ENCODE results near the gene CFAP65. TPM values are rescaled to one million over a fixed set of nuclear protein-coding genes. Genes with fewer than 3 reads are reported as not detected.

The CFAP65 gene
- total and polyA plus RNA-seq, 2 of the 13 experiments (the other 11 are each of a cell fraction or from before 2014, with no cell fraction given), result 0.05 TPM; not detected in 1

DNA sequence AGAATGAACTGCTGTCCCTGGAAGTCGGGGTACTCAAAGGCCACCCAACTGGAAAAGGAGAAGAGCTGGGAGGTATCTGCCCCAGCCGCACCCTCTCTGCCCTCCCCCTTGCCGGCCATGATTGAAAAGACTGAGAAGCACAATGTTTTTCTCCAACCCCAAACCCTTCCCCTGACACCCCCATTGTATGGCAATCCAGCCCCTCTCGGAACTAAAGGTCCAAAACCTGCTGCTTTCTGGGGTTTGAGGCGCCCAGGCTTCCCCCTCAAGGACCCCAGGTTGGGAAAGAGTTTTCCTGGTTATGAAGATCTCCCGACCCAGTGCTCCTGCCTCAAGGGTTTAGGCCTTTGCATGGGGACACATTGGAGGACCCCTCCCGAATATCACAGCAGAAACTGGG, 49.1 kb downstream of the CFAP65 start (continued):
- TF ChIP-seq DPF2 (CRISPR knock-in tag; IDR thresholded peaks at IDR 0.05; ENCODE audit: borderline replicate concordance, low read depth) (no peak), DNMT1 (CRISPR knock-in tag; IDR thresholded peaks at IDR 0.05) (no peak)
- TF ChIP-seq, protein P1, sequence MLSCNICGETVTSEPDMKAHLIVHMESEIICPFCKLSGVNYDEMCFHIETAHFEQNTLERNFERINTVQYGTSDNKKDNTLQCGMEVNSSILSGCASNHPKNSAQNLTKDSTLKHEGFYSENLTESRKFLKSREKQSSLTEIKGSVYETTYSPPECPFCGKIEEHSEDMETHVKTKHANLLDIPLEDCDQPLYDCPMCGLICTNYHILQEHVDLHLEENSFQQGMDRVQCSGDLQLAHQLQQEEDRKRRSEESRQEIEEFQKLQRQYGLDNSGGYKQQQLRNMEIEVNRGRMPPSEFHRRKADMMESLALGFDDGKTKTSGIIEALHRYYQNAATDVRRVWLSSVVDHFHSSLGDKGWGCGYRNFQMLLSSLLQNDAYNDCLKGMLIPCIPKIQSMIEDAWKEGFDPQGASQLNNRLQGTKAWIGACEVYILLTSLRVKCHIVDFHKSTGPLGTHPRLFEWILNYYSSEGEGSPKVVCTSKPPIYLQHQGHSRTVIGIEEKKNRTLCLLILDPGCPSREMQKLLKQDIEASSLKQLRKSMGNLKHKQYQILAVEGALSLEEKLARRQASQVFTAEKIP (CRISPR knock-in tag; IDR thresholded peaks at IDR 0.05; ENCODE audit: borderline replicate concordance), result no peak

DNA sequence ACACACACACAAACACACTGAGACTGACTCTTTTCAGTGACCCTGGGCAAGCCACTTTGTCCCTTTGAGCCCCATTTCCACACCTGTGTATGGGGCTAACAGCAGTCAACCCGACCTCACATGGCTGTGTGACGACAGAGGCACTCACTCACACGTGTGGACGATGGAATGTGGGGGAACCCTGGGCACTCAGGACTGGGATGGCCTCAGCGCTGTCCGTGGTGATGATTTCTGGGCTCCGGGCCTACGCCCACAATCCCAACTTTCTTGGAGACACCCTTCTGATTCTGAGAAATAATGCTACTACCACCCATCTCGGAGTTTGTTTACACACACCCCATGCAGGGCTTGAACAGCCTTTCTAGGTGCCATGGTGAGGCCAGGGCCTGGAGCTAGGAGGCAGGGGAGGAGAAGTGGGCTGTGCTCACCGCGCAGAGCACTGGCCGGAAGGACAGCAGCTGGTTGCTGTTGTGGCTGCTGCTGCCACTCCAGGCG, 49.6 kb downstream of the CFAP65 start:
- H3K27ac ChIP-seq (ENCODE audit: extremely low read length, insufficient read depth, low read length), result no peak overlapping the region
- DNase-seq (ENCODE audit: low spot score) (no peak), ATAC-seq (peak; percentile 18; the same call in 1 of the 3 replicates), FAIRE-seq (peak; percentile 12)
- H3K4me3 ChIP-seq (replicated peaks in 1 of 3; ENCODE audit: insufficient read depth in 1 of 3, low read depth in 2 of 3, low read length in 3 of 3), result no peak overlapping the region
- no TSS peak for BruUV-seq (replicated peaks)
- peaks cover 21% of the 10 kb centered on the region; the same call in 1 of the 2 replicates for H4K20me1 ChIP-seq (ENCODE audit: insufficient read depth, low read length)
- no peaks in the 10 kb centered on the region for H3K36me3 ChIP-seq (replicated peaks in 1 of 2; ENCODE audit: control insufficient read depth in 1 of 2, insufficient read depth in 2 of 2, low read length in 2 of 2)
- H3K9ac ChIP-seq (ENCODE audit: insufficient read depth, low read depth, low read length), result no peak overlapping the region
- CTCF ChIA-PET (ENCODE audit: low intra/inter-chr PET ratio, low total read pairs), result interaction anchor here (1.2 kb wide), 1 partner anchor 12 kb away, joined by 3 read pairs; no protein-coding TSS in a partner anchor
- 6% methylated on average over 13 of the region's 13 CpGs for WGBS (ENCODE audit: low lambda C conversion rate)
- POLR2A ChIA-PET, result no interaction called here
- H3K79me2 ChIP-seq (ENCODE audit: insufficient read depth, low read length), result no peaks in the 10 kb centered on the region
- no peak overlapping the region for H3K4me2 ChIP-seq (ENCODE audit: low read depth, low read length)
- in situ Hi-C loops (cut with HindIII; ENCODE audit: extremely low pct_ligation_motif_present, low pct_unique_long_range_greater_than_20kb), result no loop called here
- peaks cover 43 to 94% of the 10 kb centered on the region in 2 experiments for H3K27me3 ChIP-seq (ENCODE audit: control insufficient read depth in 1 of 2, insufficient read depth in 2 of 2, low read length in 2 of 2)
- peaks cover 20% of the 10 kb centered on the region for H3K4me1 ChIP-seq (ENCODE audit: insufficient read depth, low read length)
- no peak overlapping the region for H2AFZ ChIP-seq (ENCODE audit: low read length)
- no peaks in the 10 kb centered on the region for H3K9me3 ChIP-seq (ENCODE audit: low read length)
- intact Hi-C loops (cut with micrococcal nuclease; ENCODE audit: unreplicated experiment), result no loop called here
- peak; percentile 73; the same call in 1 of the 2 replicates for TF ChIP-seq EZH2 (conservative IDR thresholded peaks at IDR 0.05; ENCODE audit: low read depth, low read length)
- no peak for TF ChIP-seq SOX6 (IDR thresholded peaks at IDR 0.05)
- TF ChIP-seq SOX6 (CRISPR knock-in tag; IDR thresholded peaks at IDR 0.05), result no peak
- no peak for TF ChIP-seq U2AF1 (optimal IDR thresholded peaks at IDR 0.05; ENCODE audit: low read depth, low read length)
- no peak for TF ChIP-seq KMT2B (CRISPR knock-in tag; IDR thresholded peaks at IDR 0.05)
- TF ChIP-seq SALL1 (CRISPR knock-in tag; IDR thresholded peaks at IDR 0.05), result peak; percentile 25; the same call in 1 of the 2 replicates
- peak; percentile 26; the same call in 1 of the 2 replicates for TF ChIP-seq CREB1 (IDR thresholded peaks at IDR 0.05)
- no peak for TF ChIP-seq CREB1 (CRISPR knock-in tag; IDR thresholded peaks at IDR 0.05)
- TF ChIP-seq ZKSCAN5 (CRISPR knock-in tag; IDR thresholded peaks at IDR 0.05), result 0 out of 2 replicates have a peak, but pooled peaks have one; percentile 28
- TF ChIP-seq HHEX (CRISPR knock-in tag; IDR thresholded peaks at IDR 0.05), result no peak
- TF ChIP-seq, protein P2, sequence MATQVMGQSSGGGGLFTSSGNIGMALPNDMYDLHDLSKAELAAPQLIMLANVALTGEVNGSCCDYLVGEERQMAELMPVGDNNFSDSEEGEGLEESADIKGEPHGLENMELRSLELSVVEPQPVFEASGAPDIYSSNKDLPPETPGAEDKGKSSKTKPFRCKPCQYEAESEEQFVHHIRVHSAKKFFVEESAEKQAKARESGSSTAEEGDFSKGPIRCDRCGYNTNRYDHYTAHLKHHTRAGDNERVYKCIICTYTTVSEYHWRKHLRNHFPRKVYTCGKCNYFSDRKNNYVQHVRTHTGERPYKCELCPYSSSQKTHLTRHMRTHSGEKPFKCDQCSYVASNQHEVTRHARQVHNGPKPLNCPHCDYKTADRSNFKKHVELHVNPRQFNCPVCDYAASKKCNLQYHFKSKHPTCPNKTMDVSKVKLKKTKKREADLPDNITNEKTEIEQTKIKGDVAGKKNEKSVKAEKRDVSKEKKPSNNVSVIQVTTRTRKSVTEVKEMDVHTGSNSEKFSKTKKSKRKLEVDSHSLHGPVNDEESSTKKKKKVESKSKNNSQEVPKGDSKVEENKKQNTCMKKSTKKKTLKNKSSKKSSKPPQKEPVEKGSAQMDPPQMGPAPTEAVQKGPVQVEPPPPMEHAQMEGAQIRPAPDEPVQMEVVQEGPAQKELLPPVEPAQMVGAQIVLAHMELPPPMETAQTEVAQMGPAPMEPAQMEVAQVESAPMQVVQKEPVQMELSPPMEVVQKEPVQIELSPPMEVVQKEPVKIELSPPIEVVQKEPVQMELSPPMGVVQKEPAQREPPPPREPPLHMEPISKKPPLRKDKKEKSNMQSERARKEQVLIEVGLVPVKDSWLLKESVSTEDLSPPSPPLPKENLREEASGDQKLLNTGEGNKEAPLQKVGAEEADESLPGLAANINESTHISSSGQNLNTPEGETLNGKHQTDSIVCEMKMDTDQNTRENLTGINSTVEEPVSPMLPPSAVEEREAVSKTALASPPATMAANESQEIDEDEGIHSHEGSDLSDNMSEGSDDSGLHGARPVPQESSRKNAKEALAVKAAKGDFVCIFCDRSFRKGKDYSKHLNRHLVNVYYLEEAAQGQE (IDR thresholded peaks at IDR 0.05; ENCODE audit: borderline replicate concordance in 1 of 2, low read depth in 1 of 2, low read length in 2 of 2), result peak; percentile 69 to 93
- no peak for TF ChIP-seq TBP (CRISPR knock-in tag; IDR thresholded peaks at IDR 0.05)
- no peak for TF ChIP-seq ZNF205 (CRISPR knock-in tag; IDR thresholded peaks at IDR 0.05)
- TF ChIP-seq HOXA7 (CRISPR knock-in tag; IDR thresholded peaks at IDR 0.05), result no peak
- TF ChIP-seq NAIF1 (CRISPR knock-in tag; IDR thresholded peaks at IDR 0.05; ENCODE audit: borderline replicate concordance), result no peak
- no peak for TF ChIP-seq ZNF331 (CRISPR knock-in tag; IDR thresholded peaks at IDR 0.05)
- no peak for TF ChIP-seq ZNF101 (CRISPR knock-in tag; IDR thresholded peaks at IDR 0.05; ENCODE audit: borderline replicate concordance, low read depth)
- TF ChIP-seq MEF2D (CRISPR knock-in tag; IDR thresholded peaks at IDR 0.05), result 0 out of 2 replicates have a peak, but pooled peaks have one; percentile 30

Data from HepG2 (cell line).